ENCODE data around the gene GPT2.
"Not testable (repeated sequence)": the region's sequence is repeated elsewhere in the genome, so short reads cannot be mapped to it uniquely, and the experiment has no call there.

The GPT2 gene

GRCh38 chr16:46858151-46858550, 26.0 kb upstream of the GPT2 start:
- TF ChIP-seq CTCF (IDR thresholded peaks at IDR 0.05; ENCODE audit: low read depth, low read length): no peak
- H3K27ac ChIP-seq: no peak overlapping the region
- H3K36me3 ChIP-seq: no peaks in the 10 kb centered on the region
- no peaks in the 10 kb centered on the region for H3K27me3 ChIP-seq (ENCODE audit: insufficient read depth, low read depth, severe bottlenecking)
- DNase-seq: no peak
- H3K4me3 ChIP-seq (ENCODE audit: low read depth, low read length): no peak overlapping the region
- H3K9me3 ChIP-seq (ENCODE audit: severe bottlenecking): no peaks in the 10 kb centered on the region

GRCh38 chr16:46859719-46860152, 24.4 kb upstream of the GPT2 start:
- H3K27ac ChIP-seq: no peak overlapping the region
- DNase-seq: no peak
- H3K36me3 ChIP-seq: no peaks in the 10 kb centered on the region
- no peak overlapping the region for H3K4me3 ChIP-seq (ENCODE audit: low read depth, low read length)
- H3K9me3 ChIP-seq (ENCODE audit: severe bottlenecking): no peaks in the 10 kb centered on the region
- no peak for TF ChIP-seq CTCF (IDR thresholded peaks at IDR 0.05; ENCODE audit: low read depth, low read length)
- H3K27me3 ChIP-seq (ENCODE audit: insufficient read depth, low read depth, severe bottlenecking): no peaks in the 10 kb centered on the region

GRCh38 chr16:46862555-46863447, 21.4 kb upstream of the GPT2 start:
- no peak overlapping the region for H3K27ac ChIP-seq
- no peak for DNase-seq

GRCh38 chr16:46866286-46866685, 17.9 kb upstream of the GPT2 start:
- Histone ChIP-seq H3K9me3 (ENCODE audit: severe bottlenecking) (no peaks in the 10 kb centered on the region), H3K27ac (no peak overlapping the region), H3K36me3 (no peaks in the 10 kb centered on the region), H3K4me3 (ENCODE audit: low read depth, low read length) (no peak overlapping the region), H3K27me3 (ENCODE audit: insufficient read depth, low read depth, severe bottlenecking) (no peaks in the 10 kb centered on the region)
- no peak for DNase-seq
- no peak for TF ChIP-seq CTCF (IDR thresholded peaks at IDR 0.05; ENCODE audit: low read depth, low read length)

More at GRCh38 chr16:46862555-46863447, 21.4 kb upstream of the GPT2 start:
- no peaks in the 10 kb centered on the region for H3K36me3 ChIP-seq
- no peaks in the 10 kb centered on the region for H3K9me3 ChIP-seq (ENCODE audit: severe bottlenecking)
- no peak overlapping the region for H3K4me3 ChIP-seq (ENCODE audit: low read depth, low read length)
- TF ChIP-seq CTCF (IDR thresholded peaks at IDR 0.05; ENCODE audit: low read depth, low read length): no peak
- H3K27me3 ChIP-seq (ENCODE audit: insufficient read depth, low read depth, severe bottlenecking): no peaks in the 10 kb centered on the region

- H3K27ac ChIP-seq: not testable (repeated sequence)
Measured at GRCh38 chr16:46867486-46867885, 16.7 kb upstream of the GPT2 start.

GRCh38 chr16:46868891-46869290, 15.3 kb upstream of the GPT2 start:
- H3K36me3 ChIP-seq; DNase-seq; H3K9me3 ChIP-seq (ENCODE audit: severe bottlenecking); H3K27me3 ChIP-seq (ENCODE audit: insufficient read depth, low read depth, severe bottlenecking); H3K4me3 ChIP-seq (ENCODE audit: low read depth, low read length); H3K27ac ChIP-seq: not testable (repeated sequence)

More at GRCh38 chr16:46867486-46867885, 16.7 kb upstream of the GPT2 start:
- H3K36me3 ChIP-seq; DNase-seq; H3K27me3 ChIP-seq (ENCODE audit: insufficient read depth, low read depth, severe bottlenecking); H3K4me3 ChIP-seq (ENCODE audit: low read depth, low read length); H3K9me3 ChIP-seq (ENCODE audit: severe bottlenecking): not testable (repeated sequence)

GRCh38 chr16:46871597-46871996, 12.6 kb upstream of the GPT2 start:
- Histone ChIP-seq H3K27me3 (ENCODE audit: insufficient read depth, low read depth, severe bottlenecking) (no peaks in the 10 kb centered on the region), H3K27ac (no peak overlapping the region), H3K4me3 (ENCODE audit: low read depth, low read length) (no peak overlapping the region), H3K36me3 (no peaks in the 10 kb centered on the region), H3K9me3 (ENCODE audit: severe bottlenecking) (no peaks in the 10 kb centered on the region)
- TF ChIP-seq CTCF (IDR thresholded peaks at IDR 0.05; ENCODE audit: low read depth, low read length): no peak
- DNase-seq: no peak
